Measurements from ENCODE around the gene NXPE4. TPM values are rescaled to one million over a fixed set of nuclear protein-coding genes. Genes with fewer than 3 reads are reported as not detected.
"Not testable (repeated sequence)": the region's sequence is repeated elsewhere in the genome, so short reads cannot be mapped to it uniquely, and the experiment has no call there.

NXPE4 gene
- total RNA-seq, 1 experiment from 2014 or later: not detected

DNA sequence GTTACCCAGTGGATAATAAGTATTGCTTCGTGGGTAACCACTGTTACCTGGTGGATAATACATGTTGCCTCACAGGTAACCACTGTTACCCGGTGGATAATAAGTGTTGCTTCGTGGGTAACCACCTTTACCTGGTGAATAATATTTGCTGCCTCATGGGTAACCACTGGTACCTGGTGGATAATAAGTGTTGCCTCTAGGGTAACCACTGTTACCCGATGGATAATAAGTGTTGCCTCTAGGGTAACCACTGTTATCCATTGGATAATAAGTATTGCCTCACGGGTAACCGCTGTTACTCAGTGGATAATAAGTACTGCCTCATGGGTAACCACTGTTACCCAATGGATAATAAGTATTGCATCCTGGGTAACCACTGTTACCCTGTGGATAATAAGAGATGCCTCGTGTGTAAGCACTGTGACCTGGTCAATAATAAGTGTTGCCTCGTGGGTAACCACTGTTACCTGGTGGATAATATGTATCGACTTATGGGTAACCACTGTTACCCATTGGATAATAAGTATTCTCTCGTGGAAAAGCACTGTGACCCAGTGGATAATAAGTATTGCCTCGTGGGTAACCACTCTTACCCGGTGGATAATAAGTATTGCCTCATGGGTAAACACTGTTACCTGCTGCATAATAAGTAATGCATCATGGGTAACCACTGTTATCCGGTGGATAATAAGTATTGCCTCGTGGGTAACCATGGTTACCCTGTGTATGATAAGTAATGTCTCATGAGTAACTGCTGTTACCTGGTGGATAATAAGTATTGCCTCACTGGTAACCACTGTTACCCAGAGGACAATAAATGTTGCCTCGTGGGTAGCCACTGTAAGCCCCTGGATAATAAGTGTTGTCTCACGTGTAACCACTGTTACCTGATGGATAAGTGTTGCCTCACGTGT lies 20.1 kb upstream of the NXPE4 start:
- Mint-ChIP-seq H3K9me3 (ENCODE audit: unreplicated experiment) (no peaks in the 10 kb centered on the region), H3K27ac (ENCODE audit: unreplicated experiment) (no peak overlapping the region)

DNA sequence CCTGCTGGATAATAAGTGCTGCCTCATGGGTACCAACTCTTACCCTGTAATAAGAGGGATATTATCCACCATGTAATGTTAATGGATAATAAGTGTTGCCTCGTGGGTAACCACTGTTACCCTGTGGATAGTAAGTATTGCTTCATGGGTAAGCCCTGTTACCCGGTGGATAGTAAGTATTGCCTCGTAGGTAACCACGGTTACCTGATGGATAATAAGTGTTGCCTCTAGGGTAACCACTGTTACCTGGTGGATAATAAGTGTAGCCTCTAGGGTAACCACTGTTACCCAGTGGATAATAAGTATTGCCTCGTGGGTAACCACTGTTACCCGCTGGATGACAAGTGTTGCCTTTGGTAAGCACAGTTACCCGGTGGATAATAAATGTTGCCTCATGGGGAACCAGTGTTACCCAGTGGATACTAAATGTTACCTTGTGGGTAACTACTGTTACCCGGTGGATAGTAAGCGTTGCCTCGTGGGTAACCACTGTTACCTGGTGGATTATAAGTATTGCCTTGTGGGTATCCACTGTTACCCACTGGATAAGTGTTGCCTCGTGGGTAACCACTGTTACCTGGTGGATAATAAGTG lies 18.6 kb upstream of the NXPE4 start:
- Mint-ChIP-seq H3K36me3 (ENCODE audit: insufficient read depth, unreplicated experiment) (no peaks in the 10 kb centered on the region), H3K9me3 (ENCODE audit: unreplicated experiment) (no peaks in the 10 kb centered on the region), H3K27ac (ENCODE audit: unreplicated experiment) (no peak overlapping the region), H3K4me3 (ENCODE audit: unreplicated experiment) (no peak overlapping the region), H3K4me1 (ENCODE audit: low read depth, unreplicated experiment) (no peaks in the 10 kb centered on the region), H3K27me3 (ENCODE audit: insufficient read depth, unreplicated experiment) (no peaks in the 10 kb centered on the region)
- ChIA-PET POLR2A (no interaction called here), CTCF (no interaction called here)
- H3K4me3 ChIP-seq (ENCODE audit: low read depth, low read length): no peak overlapping the region
- no peaks in the 10 kb centered on the region for H3K36me3 ChIP-seq (ENCODE audit: control insufficient read depth, insufficient read depth, low read length)
- TF ChIP-seq, protein P1, sequence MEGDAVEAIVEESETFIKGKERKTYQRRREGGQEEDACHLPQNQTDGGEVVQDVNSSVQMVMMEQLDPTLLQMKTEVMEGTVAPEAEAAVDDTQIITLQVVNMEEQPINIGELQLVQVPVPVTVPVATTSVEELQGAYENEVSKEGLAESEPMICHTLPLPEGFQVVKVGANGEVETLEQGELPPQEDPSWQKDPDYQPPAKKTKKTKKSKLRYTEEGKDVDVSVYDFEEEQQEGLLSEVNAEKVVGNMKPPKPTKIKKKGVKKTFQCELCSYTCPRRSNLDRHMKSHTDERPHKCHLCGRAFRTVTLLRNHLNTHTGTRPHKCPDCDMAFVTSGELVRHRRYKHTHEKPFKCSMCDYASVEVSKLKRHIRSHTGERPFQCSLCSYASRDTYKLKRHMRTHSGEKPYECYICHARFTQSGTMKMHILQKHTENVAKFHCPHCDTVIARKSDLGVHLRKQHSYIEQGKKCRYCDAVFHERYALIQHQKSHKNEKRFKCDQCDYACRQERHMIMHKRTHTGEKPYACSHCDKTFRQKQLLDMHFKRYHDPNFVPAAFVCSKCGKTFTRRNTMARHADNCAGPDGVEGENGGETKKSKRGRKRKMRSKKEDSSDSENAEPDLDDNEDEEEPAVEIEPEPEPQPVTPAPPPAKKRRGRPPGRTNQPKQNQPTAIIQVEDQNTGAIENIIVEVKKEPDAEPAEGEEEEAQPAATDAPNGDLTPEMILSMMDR (IDR thresholded peaks at IDR 0.05; ENCODE audit: insufficient read depth in 1 of 2, low read depth in 1 of 2, low read length in 1 of 2, severe bottlenecking in 1 of 2, unreplicated experiment in 1 of 2): no peak
- no TSS peak for BruUV-seq (replicated peaks)
- H3K9me3 ChIP-seq: peaks cover 32% of the 10 kb centered on the region
- intact Hi-C loops (cut with micrococcal nuclease; ENCODE audit: unreplicated experiment): no loop called here
- H3K27me3 ChIP-seq (replicated peaks; ENCODE audit: control insufficient read depth, insufficient read depth, low read length): no peaks in the 10 kb centered on the region
- no peak for DNase-seq
- no peaks in the 10 kb centered on the region for H3K4me1 ChIP-seq

More for the DNA sequence above, 20.1 kb upstream of the NXPE4 start:
- Histone ChIP-seq H3K36me3 (ENCODE audit: control insufficient read depth, insufficient read depth, low read length) (no peaks in the 10 kb centered on the region), H3K4me3 (ENCODE audit: low read depth, low read length) (no peak overlapping the region), H3K9me3 (peaks cover 24% of the 10 kb centered on the region), H3K27me3 (replicated peaks; ENCODE audit: control insufficient read depth, insufficient read depth, low read length) (no peaks in the 10 kb centered on the region), H3K4me1 (no peaks in the 10 kb centered on the region)
- TF ChIP-seq, protein P1 (IDR thresholded peaks at IDR 0.05; ENCODE audit: insufficient read depth in 1 of 2, low read depth in 1 of 2, low read length in 1 of 2, severe bottlenecking in 1 of 2, unreplicated experiment in 1 of 2): no peak
- H3K27me3 Mint-ChIP-seq (ENCODE audit: insufficient read depth, unreplicated experiment): no peaks in the 10 kb centered on the region
- no TSS peak for BruUV-seq (replicated peaks)
- no peaks in the 10 kb centered on the region for H3K36me3 Mint-ChIP-seq (ENCODE audit: insufficient read depth, unreplicated experiment)
- no peak for DNase-seq
- POLR2A ChIA-PET: no interaction called here
- H3K4me3 Mint-ChIP-seq (ENCODE audit: unreplicated experiment): no peak overlapping the region
- intact Hi-C loops (cut with micrococcal nuclease; ENCODE audit: unreplicated experiment): no loop called here
- CTCF ChIA-PET: no interaction called here
- no peaks in the 10 kb centered on the region for H3K4me1 Mint-ChIP-seq (ENCODE audit: low read depth, unreplicated experiment)

DNA sequence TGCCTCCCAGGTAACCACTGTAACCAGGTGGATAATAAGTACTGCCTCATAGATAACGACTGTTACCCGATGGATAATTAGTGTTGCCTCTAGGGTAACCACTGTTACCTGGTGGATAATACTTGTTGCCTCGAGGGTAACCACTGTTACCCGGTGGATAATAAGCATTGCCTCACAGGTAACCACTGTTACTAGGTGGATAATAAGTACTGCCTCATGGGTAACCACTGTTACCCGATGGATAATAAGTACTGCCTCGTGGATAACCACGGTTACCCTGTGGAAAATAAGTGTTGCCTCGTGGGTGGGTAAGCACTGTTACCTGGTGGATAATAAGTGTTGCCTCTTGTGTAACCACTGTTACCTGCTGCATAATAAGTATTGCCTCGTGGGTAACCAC lies 17.5 kb upstream of the NXPE4 start:
- H3K9me3 ChIP-seq: peaks cover 32% of the 10 kb centered on the region

More for the DNA sequence above, 17.5 kb upstream of the NXPE4 start:
- H3K4me3 Mint-ChIP-seq (ENCODE audit: unreplicated experiment); DNase-seq; H3K36me3 ChIP-seq (ENCODE audit: control insufficient read depth, insufficient read depth, low read length); H3K36me3 Mint-ChIP-seq (ENCODE audit: insufficient read depth, unreplicated experiment); H3K27ac Mint-ChIP-seq (ENCODE audit: unreplicated experiment); H3K9me3 Mint-ChIP-seq (ENCODE audit: unreplicated experiment); BruUV-seq (replicated peaks); H3K4me1 Mint-ChIP-seq (ENCODE audit: low read depth, unreplicated experiment); intact Hi-C loops (cut with micrococcal nuclease; ENCODE audit: unreplicated experiment); H3K27me3 Mint-ChIP-seq (ENCODE audit: insufficient read depth, unreplicated experiment); H3K4me1 ChIP-seq; CTCF ChIA-PET; H3K4me3 ChIP-seq (ENCODE audit: low read depth, low read length); H3K27me3 ChIP-seq (replicated peaks; ENCODE audit: control insufficient read depth, insufficient read depth, low read length); POLR2A ChIA-PET: not testable (repeated sequence)

All from Caco-2 (cell line).